Renal cortex interstitium (tissue), 11 donors: ENCODE data around the gene GUCA2A. TPM values are rescaled to one million over a fixed set of nuclear protein-coding genes. Genes with fewer than 3 reads are reported as not detected.

Source experiments
- DNase-seq, 11 donors: peaks; one replicate each; pipeline ENCODE4 v3.0.0-alpha.2; 2013; ENCODE audit warnings: low read depth in 9 of 11, low spot score in 4 of 11; ENCODE audit errors: extremely low read depth in 1 of 11
- polyA plus RNA-seq, 3 donors: library from polyadenylated mRNA; unstranded; fragments of 120-200 nt; gene quantifications; one replicate each; pipeline ENCODE4 v1.2.1, GENCODE V29; 2013; ENCODE audit not compliant: insufficient read length in 3 of 3

Gene GUCA2A
- polyA plus RNA-seq, 3 donors, result not detected

DNA sequence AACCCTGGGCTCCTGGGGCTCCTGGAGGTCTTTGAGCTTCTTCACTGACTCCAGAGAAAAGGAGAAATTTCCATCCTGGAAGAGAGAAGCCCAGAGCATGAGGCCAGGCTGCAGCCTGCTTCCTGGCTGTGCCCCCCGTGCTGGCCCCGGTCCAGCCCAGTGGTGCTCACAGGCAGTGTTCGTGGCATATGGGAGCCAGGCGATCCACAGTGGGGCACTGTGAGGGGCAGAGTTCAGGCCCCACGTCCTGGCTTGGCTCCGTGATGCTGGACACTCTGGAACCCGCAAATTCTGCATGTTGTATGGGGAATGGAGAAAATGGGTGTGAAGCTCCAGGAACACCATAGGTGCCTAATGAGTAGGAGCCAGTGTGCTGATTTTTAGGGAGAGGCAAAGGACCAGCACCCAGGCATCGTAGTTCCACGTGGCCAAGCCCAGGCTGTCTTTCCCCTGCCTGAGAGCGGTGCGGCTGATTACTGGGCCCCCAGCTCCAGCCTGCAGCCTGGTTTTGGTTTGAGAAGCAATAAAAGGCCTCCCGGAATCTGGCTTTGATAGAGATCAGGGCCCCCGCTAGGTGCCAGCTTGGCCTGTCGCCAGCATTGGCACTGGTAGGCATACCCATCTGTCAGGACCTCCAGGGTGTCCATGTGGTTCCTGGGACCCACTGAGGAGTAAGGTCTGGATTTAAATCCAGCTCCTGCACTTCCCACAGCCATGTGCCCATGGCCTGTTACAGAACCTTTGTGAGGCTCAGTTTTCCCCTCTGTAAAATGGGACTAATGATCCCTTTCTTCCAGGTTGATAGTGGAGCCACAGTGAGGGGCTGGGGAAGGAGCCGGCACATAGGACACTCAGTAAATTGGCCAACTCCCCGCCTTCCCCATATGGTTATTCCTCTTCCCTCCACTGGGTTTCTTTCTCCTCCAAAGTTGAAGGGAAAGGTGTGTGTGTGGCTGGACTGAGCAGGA is 725 bp downstream of the GUCA2A start:
- DNase-seq, result no peak

DNA sequence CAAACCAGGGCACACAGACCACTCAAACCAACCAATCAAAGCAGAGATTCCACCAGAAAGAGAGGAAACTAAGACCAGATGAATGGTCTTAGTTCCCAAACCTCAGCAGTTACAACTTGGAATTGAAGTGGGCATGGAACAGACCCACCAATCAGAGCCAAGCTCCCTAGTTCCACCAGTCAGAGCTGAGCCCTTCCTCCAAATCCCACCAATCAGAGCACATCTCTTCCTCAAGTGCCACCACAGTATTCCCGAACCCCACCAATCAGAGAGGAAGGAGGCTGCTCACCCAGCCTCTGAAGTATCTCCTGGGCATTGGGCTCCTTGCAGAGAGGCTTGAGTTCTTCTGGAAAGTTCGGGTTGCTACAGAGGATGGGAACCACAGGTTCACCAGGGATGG is 1.4 kb downstream of the GUCA2A start:
- no peak for DNase-seq

DNA sequence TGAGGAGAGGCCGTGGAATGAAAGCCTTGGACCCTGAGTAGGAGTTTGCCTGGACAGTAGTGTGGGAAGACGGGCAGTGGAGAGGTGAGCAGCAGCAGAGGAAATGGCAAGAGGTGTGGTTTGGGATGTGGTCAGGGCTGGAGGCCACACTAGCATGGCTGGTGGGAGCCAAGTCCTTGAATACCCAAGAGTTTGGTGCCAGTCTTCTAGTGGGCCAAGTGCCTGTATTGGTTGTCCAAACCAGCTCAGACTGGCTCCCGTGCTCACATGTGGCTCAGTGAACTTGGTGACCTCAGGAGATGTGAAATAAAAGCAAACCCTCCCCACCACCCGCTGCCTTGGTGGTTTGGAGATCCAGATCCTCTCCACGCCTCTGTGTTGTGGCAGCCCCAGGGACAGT is 2.4 kb downstream of the GUCA2A start:
- DNase-seq, result no peak

DNA sequence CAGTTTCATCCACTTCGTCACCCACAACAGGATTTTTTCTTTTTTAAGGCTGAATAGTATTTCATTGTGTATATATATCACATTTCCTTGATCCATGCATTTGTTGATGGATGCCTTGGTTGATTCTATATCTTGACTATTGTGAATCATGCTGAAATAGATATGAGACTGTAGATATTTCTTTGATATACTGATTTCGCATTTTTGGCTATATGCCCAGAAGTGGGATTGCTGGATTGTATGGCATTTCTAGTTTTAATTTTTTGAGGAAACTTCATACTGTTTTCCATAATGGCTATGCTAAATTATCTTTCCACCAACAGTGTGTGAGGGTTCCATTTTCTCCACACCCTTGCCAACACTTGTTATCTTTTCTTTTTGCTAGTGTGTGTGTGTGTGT is 6.4 kb downstream of the GUCA2A start:
- DNase-seq, result no peak

DNA sequence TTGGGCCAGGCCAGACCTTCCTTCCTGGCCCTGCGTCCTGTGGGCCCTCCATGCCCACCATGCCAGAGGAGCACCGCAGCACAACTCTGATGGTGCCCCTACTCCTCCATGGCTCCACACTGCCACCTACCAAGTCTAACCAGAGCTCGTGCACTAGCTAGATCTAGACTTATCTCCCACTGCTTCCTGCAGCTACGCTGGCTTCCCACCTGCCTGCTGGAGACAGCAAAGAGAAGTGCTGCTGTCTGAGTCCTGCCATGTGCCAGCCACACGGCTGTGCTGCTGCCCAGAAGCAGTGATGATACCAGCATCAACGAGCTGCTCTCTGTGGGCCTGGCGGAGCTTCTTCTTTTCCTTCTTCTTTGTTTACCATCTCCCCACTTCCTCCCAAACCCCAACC is 6.9 kb downstream of the GUCA2A start:
- no peak for DNase-seq

DNA sequence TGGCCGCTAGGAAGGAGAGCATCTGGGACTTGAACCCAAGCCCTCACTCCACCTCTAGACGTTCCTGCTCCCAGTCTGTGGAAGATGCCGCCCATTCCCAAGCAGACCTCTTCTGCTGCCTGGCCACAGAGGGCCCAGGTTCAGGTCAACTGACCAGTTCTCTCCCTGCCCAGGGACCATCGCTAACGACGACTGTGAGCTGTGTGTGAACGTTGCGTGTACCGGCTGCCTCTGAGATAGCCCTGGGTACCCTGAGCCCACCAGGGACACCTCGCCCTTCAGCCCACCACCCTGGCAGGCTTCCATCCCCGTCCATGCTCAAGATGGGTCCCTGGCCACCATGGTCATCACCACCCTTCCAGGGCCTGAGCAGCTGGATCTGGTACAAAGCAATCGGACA is 9.2 kb downstream of the GUCA2A start:
- no peak for DNase-seq

DNA sequence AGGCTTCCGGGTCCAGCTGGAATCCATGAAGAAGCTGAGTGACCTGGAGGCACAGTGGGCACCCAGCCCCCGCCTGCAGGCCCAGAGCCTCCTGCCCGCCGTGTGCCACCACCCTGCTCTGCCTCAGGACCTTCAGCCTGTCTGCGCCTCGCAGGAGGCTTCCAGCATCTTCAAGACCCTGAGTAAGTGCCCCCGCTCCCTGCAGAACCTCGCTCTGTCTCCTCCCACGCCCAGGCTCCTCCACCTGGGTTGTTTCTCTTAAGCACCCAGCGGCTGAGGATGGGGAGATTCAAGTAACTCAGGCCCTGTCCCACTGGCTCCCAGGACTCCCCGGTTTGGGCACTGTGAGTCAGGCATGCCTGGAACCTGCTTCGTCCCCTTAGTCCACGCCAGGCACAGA is 9.9 kb downstream of the GUCA2A start:
- no peak for DNase-seq

DNA sequence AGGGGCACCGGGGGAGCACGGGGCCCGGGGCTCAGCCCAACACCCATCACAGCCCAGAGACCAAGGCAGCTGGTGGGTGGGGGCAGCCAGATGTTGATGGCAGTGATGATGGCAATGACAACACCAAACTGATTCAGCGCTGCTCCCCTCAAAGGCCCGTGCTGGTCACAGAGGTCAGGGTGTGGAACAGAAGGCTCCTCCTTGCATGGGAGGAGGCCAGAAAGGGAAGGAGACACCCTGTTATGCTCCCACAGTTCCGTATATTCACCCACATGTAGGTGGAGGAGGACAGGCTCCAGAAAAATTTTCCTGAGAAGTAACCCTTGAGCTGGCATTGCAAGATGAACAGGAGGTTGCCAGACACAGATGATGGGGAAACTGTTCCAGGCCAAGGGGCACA is 10.9 kb downstream of the GUCA2A start:
- DNase-seq, result no peak

DNA sequence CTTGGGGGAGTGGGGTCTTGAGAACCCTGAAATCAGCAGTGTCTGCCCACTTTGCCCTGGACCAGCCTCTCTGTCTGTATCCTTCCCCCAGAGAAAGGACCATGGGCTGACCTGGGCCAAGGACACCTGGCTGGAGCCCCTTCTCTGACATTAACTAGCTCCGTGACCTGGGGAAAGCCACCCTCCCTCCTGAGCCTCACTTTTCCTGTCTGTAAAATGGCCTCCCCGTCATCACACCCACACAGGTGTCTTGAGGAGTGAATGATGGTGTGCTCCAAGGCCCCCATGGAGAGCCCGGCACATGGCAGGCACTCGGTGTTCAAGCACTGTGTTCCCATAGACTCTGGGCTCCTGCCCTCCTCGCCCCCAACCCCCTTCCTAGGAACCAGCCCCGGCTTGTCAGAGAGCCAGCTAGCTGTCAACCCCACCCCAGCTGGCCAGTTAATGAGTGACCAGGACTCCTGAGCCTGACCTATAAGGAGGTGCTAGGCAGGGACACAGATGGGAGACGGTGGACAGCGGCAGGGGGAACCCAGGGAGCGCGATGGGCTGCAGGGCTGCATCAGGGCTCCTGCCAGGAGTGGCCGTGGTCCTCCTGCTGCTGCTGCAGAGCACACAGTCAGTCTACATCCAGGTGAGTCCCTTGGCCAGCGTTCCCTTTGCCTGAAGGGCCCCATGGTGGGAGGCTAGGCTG is 11.5 kb downstream of the GUCA2A start, which contains the start of gene GUCA2B:
Gene GUCA2B (plus strand): TSS at position 504 of the 694 bp plus-strand sequence. CDS start 41 bp downstream, at position 545.
- no peak for DNase-seq

DNA sequence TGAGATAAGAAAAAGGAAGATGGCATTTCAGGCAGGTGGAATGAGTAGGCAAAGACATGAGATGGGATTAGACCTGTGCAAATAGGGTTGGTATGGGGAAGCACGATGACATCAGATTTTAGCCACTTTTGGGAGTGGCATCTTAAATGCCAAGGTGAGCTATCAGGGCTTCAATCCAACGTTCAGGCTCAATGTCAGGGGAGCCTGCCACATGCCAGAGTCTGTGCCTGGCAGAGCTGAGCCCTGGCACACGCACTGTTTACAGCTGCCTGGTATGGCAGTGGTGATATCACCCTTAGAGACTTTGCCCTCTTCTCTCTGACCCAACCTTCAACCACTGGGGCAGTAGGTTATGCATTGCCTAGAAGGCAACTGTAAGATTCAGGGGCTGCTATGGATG is 12.4 kb downstream of the GUCA2A start:
- DNase-seq, result no peak

DNA sequence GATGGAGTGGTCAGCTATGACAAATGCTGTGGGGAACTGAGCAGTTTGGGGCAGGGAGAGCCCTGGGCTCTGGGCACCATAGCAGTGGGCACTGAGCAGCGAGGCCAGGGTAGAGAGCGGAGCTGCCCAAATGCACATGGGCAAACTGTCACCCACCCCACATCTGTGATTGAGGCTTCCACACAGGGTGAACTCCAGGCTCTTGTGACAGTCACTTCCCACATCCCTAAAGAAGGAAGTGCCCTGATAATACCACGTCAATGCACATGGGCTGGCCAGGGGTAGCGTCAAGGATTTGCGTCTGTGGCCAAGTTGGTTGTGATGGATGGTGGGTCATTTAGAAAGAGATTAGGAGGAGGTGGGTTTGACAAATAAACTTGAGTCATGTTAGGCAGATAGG is 13.9 kb downstream of the GUCA2A start:
- no peak for DNase-seq

DNA sequence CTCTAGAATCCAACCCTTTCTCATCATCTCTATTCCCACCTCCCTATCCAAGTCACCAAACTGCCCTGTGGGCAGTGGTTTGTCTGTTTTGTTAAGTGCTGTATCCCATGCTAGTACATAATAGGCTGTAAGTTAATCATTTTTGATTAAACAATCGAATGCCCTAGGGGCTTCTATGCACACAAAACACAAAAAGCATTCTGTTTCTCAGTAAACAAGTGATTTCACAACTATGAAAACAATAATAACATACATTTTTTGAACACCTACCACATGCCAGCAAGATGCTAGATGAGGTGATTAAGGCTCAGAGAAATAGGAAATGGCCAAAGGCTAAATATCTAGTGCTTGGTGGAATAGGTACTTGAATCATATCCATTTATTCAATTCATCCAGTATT is 16.4 kb downstream of the GUCA2A start:
- DNase-seq, result no peak

DNA sequence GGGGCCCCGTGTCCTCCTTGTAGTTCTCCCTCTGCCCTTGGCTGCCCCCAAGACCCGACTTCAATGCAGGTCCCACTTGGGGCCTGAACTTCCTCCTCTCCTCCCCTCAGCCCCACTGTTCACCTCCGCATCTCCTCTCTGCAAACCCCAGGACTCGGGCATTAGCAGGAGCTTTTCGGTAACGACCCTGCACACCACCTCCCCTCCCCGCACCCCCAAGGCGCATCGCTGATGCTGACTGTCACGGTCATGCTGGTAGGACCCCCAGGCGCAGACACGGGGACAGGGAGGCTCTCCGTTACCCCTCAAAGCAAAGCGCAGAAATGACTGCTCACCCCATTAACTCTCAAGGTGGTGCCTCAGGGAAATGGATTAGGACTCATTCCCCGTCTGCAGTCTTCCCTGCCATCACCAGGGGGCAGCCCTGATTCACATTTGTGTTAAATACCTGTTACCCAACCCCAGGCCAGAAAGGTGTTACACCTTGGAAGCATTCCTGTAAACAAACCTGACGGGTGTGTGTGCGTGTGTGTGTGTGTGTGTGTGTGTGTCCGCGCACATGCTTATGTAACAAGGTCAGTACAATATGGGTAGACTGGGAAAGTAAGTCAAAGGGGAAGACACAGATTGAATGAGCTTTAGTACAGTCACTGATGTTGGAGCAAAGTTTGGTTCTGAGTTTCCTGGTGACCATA is 17.8 kb downstream of the GUCA2A start:
- peak in 10 of 11 donors; percentile 49 to 80 (median 60) for DNase-seq

DNA sequence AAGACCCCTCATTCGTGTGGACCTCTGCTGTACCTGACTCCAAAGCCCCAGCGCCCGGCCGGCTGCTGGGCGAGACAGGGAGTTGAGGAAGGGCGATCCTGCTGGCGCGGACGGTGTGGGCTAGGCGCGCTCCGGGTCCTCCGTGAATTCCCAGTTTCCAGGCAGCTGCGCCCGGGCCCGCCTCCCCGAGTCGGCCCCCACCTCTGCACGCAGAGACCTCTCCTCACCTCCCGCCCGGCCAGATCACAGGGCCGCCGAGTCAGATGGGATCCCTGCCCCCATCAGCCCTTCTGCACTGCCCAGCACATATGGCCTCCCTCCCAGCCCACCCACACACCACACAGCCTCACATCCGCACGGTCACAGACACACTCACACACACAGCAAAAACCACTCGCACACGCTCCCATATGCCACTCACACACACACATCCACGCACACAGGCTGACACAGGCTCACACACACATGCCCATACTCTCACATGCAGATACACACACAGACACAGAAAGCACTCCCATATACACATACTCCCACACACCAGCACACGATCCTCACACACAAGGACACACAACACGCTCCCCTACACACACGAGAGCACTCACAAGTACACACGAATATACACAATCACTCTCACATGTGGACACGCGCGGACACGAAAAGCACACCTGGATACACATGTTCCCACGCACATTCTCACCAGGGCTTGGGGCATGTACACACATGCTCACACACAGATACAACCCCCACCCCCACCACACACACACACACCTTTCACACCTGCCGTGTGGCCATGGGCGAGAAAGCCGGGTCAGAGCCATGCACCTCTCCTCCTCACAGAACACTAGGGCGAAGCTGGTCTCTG is 18.6 kb downstream of the GUCA2A start:
- DNase-seq, result no peak

DNA sequence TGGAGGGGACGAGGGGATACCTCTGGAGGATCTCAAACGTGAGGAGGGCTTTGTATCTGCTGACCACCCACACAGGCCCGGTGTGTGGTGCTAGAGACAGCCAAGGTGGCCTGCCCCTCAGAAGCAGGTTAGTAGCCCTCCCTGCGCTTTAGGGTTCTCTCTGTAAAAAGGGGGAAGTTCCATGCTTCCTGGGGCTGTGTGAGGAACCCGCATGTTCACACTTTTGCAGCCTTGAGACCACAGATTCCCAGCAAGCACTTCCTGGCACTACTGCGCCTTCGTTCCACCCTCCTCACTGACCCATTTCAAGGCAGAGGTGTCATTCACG is 19.2 kb downstream of the GUCA2A start:
- DNase-seq, result no peak

DNA sequence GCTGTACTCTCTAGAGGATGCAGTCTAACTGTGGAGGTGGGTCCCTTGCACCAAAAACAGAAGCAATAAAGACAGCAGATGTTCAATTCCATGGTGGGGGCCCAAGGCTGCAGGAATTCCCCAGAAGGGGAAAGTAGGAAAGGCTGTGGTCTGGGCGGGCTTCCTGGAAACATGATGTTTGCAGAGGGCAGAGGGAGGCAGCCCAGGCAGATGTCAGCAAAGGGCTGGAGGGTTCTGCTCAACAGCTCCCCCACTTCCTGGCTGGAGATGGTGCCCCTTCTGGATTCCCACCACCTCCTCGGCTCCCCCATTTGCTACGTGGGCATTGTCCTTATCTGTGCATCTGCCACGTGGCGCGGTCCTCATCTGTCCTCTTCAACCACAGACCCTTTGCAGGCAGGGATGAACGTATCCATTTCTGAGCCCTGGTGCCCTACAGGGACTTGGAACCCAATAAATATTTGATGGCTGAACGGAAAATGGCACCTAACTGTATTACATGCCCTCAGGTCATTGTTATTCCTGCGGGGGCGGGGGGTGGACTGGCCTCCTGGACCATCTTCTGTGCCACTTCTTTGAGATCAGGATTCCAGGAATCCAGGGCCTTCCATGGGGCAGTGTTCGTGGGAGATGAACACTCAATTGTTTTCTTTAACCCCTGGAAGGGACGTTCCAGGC is 19.7 kb downstream of the GUCA2A start:
- no peak for DNase-seq

DNA sequence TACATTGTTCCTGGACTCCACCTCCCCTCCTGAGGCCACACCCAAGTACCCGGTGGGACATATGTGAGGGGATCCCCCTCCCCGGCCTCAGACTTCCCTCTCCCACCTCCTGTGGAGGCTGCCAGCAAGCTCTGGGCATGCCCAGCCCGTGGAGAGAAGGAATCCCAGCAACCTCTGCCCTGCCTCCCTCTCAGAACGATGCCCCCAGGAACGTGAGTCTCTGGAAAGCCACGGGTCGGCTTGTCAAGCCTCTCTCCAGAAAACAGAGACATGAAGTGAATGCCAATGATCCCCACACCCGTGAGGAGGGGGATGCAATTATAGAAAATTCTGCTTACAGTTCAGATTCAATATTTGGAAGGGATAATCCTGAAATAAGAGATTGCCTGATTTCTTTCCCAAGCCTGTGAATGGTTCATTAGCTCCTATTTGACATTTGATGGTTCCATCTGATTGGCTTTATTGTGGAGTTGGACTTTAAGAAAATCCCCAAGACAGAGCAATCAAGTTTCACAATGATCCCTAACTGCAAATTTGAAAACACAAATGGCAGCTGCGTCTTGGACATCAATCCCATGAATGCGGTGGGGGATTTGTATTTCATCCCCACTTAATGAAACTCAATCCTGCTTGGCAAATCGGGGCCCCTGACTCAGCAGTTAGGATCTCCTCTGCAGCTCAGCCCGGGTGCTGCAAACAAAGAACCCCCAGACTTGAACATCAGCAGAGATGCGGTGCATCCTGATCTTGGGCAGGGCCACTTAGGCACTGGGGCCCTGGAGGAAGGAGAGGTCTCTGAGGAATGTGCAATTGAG is 20.4 kb downstream of the GUCA2A start:
- no peak for DNase-seq
